ENCODE measurements around the gene FRS2.

GRCh38 chr12:69475237-69475975, 5.2 kb downstream of the FRS2 start:
- no peak for TF ChIP-seq POLR2A (IDR thresholded peaks at IDR 0.05)
- TF ChIP-seq, protein P1, sequence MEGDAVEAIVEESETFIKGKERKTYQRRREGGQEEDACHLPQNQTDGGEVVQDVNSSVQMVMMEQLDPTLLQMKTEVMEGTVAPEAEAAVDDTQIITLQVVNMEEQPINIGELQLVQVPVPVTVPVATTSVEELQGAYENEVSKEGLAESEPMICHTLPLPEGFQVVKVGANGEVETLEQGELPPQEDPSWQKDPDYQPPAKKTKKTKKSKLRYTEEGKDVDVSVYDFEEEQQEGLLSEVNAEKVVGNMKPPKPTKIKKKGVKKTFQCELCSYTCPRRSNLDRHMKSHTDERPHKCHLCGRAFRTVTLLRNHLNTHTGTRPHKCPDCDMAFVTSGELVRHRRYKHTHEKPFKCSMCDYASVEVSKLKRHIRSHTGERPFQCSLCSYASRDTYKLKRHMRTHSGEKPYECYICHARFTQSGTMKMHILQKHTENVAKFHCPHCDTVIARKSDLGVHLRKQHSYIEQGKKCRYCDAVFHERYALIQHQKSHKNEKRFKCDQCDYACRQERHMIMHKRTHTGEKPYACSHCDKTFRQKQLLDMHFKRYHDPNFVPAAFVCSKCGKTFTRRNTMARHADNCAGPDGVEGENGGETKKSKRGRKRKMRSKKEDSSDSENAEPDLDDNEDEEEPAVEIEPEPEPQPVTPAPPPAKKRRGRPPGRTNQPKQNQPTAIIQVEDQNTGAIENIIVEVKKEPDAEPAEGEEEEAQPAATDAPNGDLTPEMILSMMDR (IDR thresholded peaks at IDR 0.05) = no peak

Data from esophagus squamous epithelium (tissue), 4 donors.